Measurements from ENCODE around the gene DDIT4L. TPM values are rescaled to one million over a fixed set of nuclear protein-coding genes. Genes with fewer than 3 reads are reported as not detected.

DDIT4L gene
- total RNA-seq, 1 experiment from 2014 or later = 7.0 TPM

GRCh38 chr4:100187781-100188180, 2.5 kb downstream of the DDIT4L start:
- CTCF ChIA-PET = no interaction called here
- H3K9me2 ChIP-seq (ENCODE audit: insufficient read depth) = no peaks in the 10 kb centered on the region
- H3K4me1 ChIP-seq (ENCODE audit: control insufficient read depth in 1 of 2, insufficient read depth in 2 of 2, low read length in 2 of 2) = peaks cover 9 to 18% of the 10 kb centered on the region in 2 experiments
- H3K4me2 ChIP-seq (ENCODE audit: low read length) = no peak overlapping the region
- RAD21 ChIA-PET (ENCODE audit: low non-redundant PET in 1 of 2, low total read pairs in 2 of 2, uncharacterized antibody in 2 of 2, unreplicated experiment in 2 of 2) = interaction anchor here in 1 of 2 experiments (0.5 kb wide), 1 partner anchor 91 kb away, joined by 3 read pairs; no protein-coding TSS in a partner anchor
- no peaks in the 10 kb centered on the region for H3K79me2 ChIP-seq (ENCODE audit: insufficient read depth, low read length)
- DNase-seq (ENCODE audit: low read depth, low spot score) (no peak), ATAC-seq (no peak)
- H3K9me3 ChIP-seq (ENCODE audit: control insufficient read depth in 1 of 2, insufficient read depth in 1 of 2, low read depth in 1 of 2, low read length in 2 of 2) = no peaks in the 10 kb centered on the region
- POLR2A ChIA-PET = no interaction called here
- intact Hi-C loops (cut with micrococcal nuclease) = no loop called here
- no peak overlapping the region for H2AFZ ChIP-seq (ENCODE audit: low read depth, low read length, poor library complexity, severe bottlenecking)
- H3K4me3 ChIP-seq (replicated peaks in 1 of 2; ENCODE audit: low read depth in 1 of 2, low read length in 2 of 2) = no peak overlapping the region
- no peak overlapping the region for H3K27ac ChIP-seq (ENCODE audit: low read depth, low read length)
- no peaks in the 10 kb centered on the region for H3K27me3 ChIP-seq (ENCODE audit: insufficient read depth, low read length)
- TF ChIP-seq JUND (IDR thresholded peaks at IDR 0.05) (no peak), FOSL1 (IDR thresholded peaks at IDR 0.05; ENCODE audit: low read depth) (no peak), MAX (IDR thresholded peaks at IDR 0.05) (no peak), POLR2A (IDR thresholded peaks at IDR 0.05; ENCODE audit: borderline replicate concordance, extremely low read depth, insufficient read depth, insufficient read length) (no peak), EZH2 (IDR thresholded peaks at IDR 0.05) (no peak), POLR2AphosphoS5 (IDR thresholded peaks at IDR 0.05; ENCODE audit: low read depth, low read length) (no peak), EGR1 (IDR thresholded peaks at IDR 0.05; ENCODE audit: low read depth) (no peak), SP1 (IDR thresholded peaks at IDR 0.05; ENCODE audit: low read depth) (no peak)
- no peaks in the 10 kb centered on the region; a peak in 1 of 4 replicates for H3K36me3 ChIP-seq (ENCODE audit: control insufficient read depth in 1 of 2, insufficient read depth in 2 of 2, low read length in 2 of 2)
- H4K20me1 ChIP-seq (ENCODE audit: insufficient read depth) = no peaks in the 10 kb centered on the region
- BruUV-seq (replicated peaks) = no TSS peak
- H3K9ac ChIP-seq (ENCODE audit: low read length) = no peak overlapping the region

- Histone ChIP-seq H3K9ac (ENCODE audit: low read length) (no peak overlapping the region), H3K9me3 (ENCODE audit: control insufficient read depth in 1 of 2, insufficient read depth in 1 of 2, low read depth in 1 of 2, low read length in 2 of 2) (no peaks in the 10 kb centered on the region), H4K20me1 (ENCODE audit: insufficient read depth) (no peaks in the 10 kb centered on the region), H3K36me3 (ENCODE audit: control insufficient read depth in 1 of 2, insufficient read depth in 2 of 2, low read length in 2 of 2) (no peaks in the 10 kb centered on the region; a peak in 1 of 4 replicates), H3K4me3 (replicated peaks in 1 of 2; ENCODE audit: low read depth in 1 of 2, low read length in 2 of 2) (no peak overlapping the region), H3K4me1 (ENCODE audit: control insufficient read depth in 1 of 2, insufficient read depth in 2 of 2, low read length in 2 of 2) (peaks cover 9 to 12% of the 10 kb centered on the region in 2 experiments), H3K79me2 (ENCODE audit: insufficient read depth, low read length) (no peaks in the 10 kb centered on the region), H3K27ac (ENCODE audit: low read depth, low read length) (no peak overlapping the region), H2AFZ (ENCODE audit: low read depth, low read length, poor library complexity, severe bottlenecking) (no peak overlapping the region), H3K9me2 (ENCODE audit: insufficient read depth) (no peaks in the 10 kb centered on the region), H3K4me2 (ENCODE audit: low read length) (no peak overlapping the region), H3K27me3 (ENCODE audit: insufficient read depth, low read length) (no peaks in the 10 kb centered on the region)
- POLR2A ChIA-PET = no interaction called here
- CTCF ChIA-PET = no interaction called here
- DNase-seq (ENCODE audit: low read depth, low spot score) = no peak
- ATAC-seq = no peak
- TF ChIP-seq JUND (IDR thresholded peaks at IDR 0.05) (no peak), RAD21 (IDR thresholded peaks at IDR 0.05; ENCODE audit: low read depth) (no peak), FOSL1 (IDR thresholded peaks at IDR 0.05; ENCODE audit: low read depth) (no peak), EZH2 (IDR thresholded peaks at IDR 0.05) (no peak), CEBPB (IDR thresholded peaks at IDR 0.05; ENCODE audit: low read depth) (no peak), TCF7L2 (IDR thresholded peaks at IDR 0.05; ENCODE audit: borderline replicate concordance, extremely low read depth, insufficient read depth, insufficient read length) (no peak), SRF (IDR thresholded peaks at IDR 0.05; ENCODE audit: low read depth) (no peak), ZFX (IDR thresholded peaks at IDR 0.05) (no peak)
- BruUV-seq (replicated peaks) = no TSS peak
- RAD21 ChIA-PET (ENCODE audit: low non-redundant PET in 1 of 2, low total read pairs in 2 of 2, uncharacterized antibody in 2 of 2, unreplicated experiment in 2 of 2) = no interaction called here
- intact Hi-C loops (cut with micrococcal nuclease) = no loop called here
These were observed 5.5 kb downstream of the DDIT4L start for GRCh38 chr4:100184787-100185186.
